Upper lobe of left lung (tissue), 6 donors: ENCODE measurements around the gene FAM219B. TPM values are rescaled to one million over a fixed set of nuclear protein-coding genes. Genes with fewer than 3 reads are reported as not detected.

Experiments used
- ATAC-seq, 2 donors: fragments of 200-7000 bp; cut with Tn5 transposase; one replicate each; pipeline ENCODE4 v1.9.1; 2022; ENCODE audit warnings: mild to moderate bottlenecking in 2 of 2, moderate library complexity in 2 of 2; ENCODE audit not compliant: low FRiP score in 2 of 2
- DNase-seq, 2 donors: peaks; one replicate each; pipeline ENCODE4 v3.0.0-alpha.2; 2019 to 2020
- H3K27ac ChIP-seq, 4 donors: fragments of 200-600 bp; sonication (generic); one replicate each; pipeline ENCODE4 v1.5.1; 2016 to 2019
- H3K27me3 ChIP-seq, 4 donors: fragments of 200-600 bp; sonication (generic); one replicate each; pipeline ENCODE4 v1.5.1; 2017 to 2019
- H3K36me3 ChIP-seq, 4 donors: fragments of 200-600 bp; sonication (generic); one replicate each; pipeline ENCODE4 v1.5.1; 2016 to 2019
- H3K4me1 ChIP-seq, 4 donors: fragments of 200-600 bp; sonication (generic); one replicate each; pipeline ENCODE4 v1.5.1; 2018 to 2019
- H3K4me3 ChIP-seq, 4 donors: fragments of 200-600 bp; sonication (generic); one replicate each; pipeline ENCODE4 v1.5.1; 2017 to 2019; ENCODE audit warnings: mild to moderate bottlenecking in 2 of 4, moderate library complexity in 1 of 4
- H3K9me3 ChIP-seq, 4 donors: fragments of 200-600 bp; sonication (generic); one replicate each; pipeline ENCODE4 v1.5.1; 2018 to 2019
- EP300 ChIP-seq, 4 donors: sonication (generic); formaldehyde crosslinking; IDR thresholded peaks; one replicate each; pipeline ENCODE4 v1.5.1; 2017; ENCODE audit warnings: antibody characterized with exemption in 4 of 4, control low read depth in 2 of 4
- POLR2A ChIP-seq, 4 donors: fragments of 450-650 bp; IDR thresholded peaks; one replicate each; pipeline ENCODE4 v1.5.1; 2016 to 2017; ENCODE audit warnings: antibody characterized with exemption in 4 of 4, mild to moderate bottlenecking in 2 of 4
- POLR2AphosphoS5 ChIP-seq, 2 donors: sonication (generic); formaldehyde crosslinking; IDR thresholded peaks; one replicate each; pipeline ENCODE4 v1.5.1; 2017; ENCODE audit warnings: antibody characterized with exemption in 2 of 2
- WGBS, 2 donors: methylation state at CpG; one replicate each; pipeline ENCODE4 v1.1.5; 2017 to 2018; 5-methylcytosine and 5-hydroxymethylcytosine counted together
- total RNA-seq, 6 donors: library from RNA; depleted of rRNA in 4 of 6; stranded (reverse); fragments of >200 nt in 4 of 6; gene quantifications; one replicate each; pipeline versions ENCODE4 v1.1.0 to v1.2.1, GENCODE V29; 2016 to 2021
- TF ChIP-seq, protein P1 (sequence below), 6 experiments: fragments of 450-650 bp in 4 of 6; fragments of 200-600 bp in 2 of 6; sonication (generic) in 2 of 6; IDR thresholded peaks; one replicate each; pipeline ENCODE4 v1.5.1; 2016 to 2019; ENCODE audit warnings: antibody characterized with exemption in 6 of 6
- donor health status: DM: no; HTN: no; CAD: no; lungs with moderate emphysema.
- donor health status: DM: no; HTN: yes; CAD: no; lungs with severe emphysema.

Gene FAM219B
- total RNA-seq, 6 donors from 2014 or later = 49.3 to 122 (median 71.5) TPM

DNA sequence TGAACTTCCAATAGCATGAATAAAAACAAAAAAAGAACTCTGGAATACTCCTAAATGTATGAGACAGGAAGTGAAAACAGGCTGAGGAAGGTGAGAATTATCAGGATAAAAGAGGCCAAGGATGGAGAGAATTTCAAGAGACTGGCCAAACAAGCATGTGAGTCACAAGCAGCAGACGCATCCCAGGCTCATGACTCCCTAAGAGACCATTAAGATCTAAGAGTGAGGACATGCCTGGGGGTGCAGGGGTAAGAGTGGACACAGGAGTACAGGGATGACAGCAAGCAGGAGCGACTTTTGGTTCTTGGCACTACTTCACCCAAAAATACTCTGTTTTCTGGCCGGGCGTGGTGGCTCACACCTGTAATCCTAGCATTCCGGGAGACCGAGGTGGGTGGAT is 40.6 kb downstream of the FAM219B start:
- Histone ChIP-seq H3K9me3 (no peaks in the 10 kb centered on the region), H3K4me3 (no peak overlapping the region), H3K4me1 (peaks cover 45 to 78% (median 60%) of the 10 kb centered on the region in 4 donors), H3K36me3 (peaks cover 0 to 4% (median 0%) of the 10 kb centered on the region in 4 donors), H3K27me3 (no peaks in the 10 kb centered on the region), H3K27ac (peak overlapping the region in 3 of 4 donors; percentile 31 to 68 (median 35))
- 80 to 83% methylated on average over 5 to 6 of the region's 6 CpGs for WGBS, 2 donors
- peak in 1 of 2 donors; percentile 51 for DNase-seq
- TF ChIP-seq POLR2A (IDR thresholded peaks at IDR 0.05) (no peak), POLR2AphosphoS5 (IDR thresholded peaks at IDR 0.05) (no peak), EP300 (IDR thresholded peaks at IDR 0.05) (no peak)
- TF ChIP-seq, protein P1, sequence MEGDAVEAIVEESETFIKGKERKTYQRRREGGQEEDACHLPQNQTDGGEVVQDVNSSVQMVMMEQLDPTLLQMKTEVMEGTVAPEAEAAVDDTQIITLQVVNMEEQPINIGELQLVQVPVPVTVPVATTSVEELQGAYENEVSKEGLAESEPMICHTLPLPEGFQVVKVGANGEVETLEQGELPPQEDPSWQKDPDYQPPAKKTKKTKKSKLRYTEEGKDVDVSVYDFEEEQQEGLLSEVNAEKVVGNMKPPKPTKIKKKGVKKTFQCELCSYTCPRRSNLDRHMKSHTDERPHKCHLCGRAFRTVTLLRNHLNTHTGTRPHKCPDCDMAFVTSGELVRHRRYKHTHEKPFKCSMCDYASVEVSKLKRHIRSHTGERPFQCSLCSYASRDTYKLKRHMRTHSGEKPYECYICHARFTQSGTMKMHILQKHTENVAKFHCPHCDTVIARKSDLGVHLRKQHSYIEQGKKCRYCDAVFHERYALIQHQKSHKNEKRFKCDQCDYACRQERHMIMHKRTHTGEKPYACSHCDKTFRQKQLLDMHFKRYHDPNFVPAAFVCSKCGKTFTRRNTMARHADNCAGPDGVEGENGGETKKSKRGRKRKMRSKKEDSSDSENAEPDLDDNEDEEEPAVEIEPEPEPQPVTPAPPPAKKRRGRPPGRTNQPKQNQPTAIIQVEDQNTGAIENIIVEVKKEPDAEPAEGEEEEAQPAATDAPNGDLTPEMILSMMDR (IDR thresholded peaks at IDR 0.05) = no peak
- ATAC-seq = peak in 1 of 2 donors; percentile 18

DNA sequence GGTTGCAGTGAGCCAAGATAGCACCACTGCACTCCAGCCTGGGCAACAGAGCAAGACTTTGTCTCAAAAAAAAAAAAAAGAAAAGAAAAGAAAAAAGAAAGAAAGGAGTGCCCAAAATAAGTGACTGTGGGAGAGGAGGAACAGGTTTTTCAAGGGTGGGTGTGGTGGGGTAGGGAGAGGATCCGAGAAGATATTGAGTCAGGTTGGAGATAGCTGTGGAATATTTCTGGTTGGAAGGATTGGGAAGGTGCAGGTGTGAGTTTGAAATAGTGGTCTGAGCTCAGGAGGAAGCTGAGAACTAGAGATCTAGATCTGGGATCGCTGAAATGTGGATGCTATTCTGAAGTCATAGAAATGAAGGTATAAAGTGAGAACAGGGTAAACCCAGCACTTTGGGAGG is 41.3 kb downstream of the FAM219B start:
- Histone ChIP-seq H3K27ac (peak overlapping the region in 1 of 4 donors; percentile 16), H3K27me3 (no peaks in the 10 kb centered on the region), H3K36me3 (peaks cover 0 to 4% (median 0%) of the 10 kb centered on the region in 4 donors), H3K9me3 (no peaks in the 10 kb centered on the region), H3K4me1 (peaks cover 37 to 71% (median 52%) of the 10 kb centered on the region in 4 donors), H3K4me3 (no peak overlapping the region)
- 73 to 77% methylated on average over 2 of the region's 2 CpGs for WGBS, 2 donors
- TF ChIP-seq POLR2A (IDR thresholded peaks at IDR 0.05) (no peak), POLR2AphosphoS5 (IDR thresholded peaks at IDR 0.05) (no peak), EP300 (IDR thresholded peaks at IDR 0.05) (no peak)
- TF ChIP-seq, protein P1 (IDR thresholded peaks at IDR 0.05) = no peak
- DNase-seq (no peak), ATAC-seq (no peak)

- H3K36me3 ChIP-seq = peaks cover 0 to 4% (median 0%) of the 10 kb centered on the region in 4 donors
- peak overlapping the region in 1 of 4 donors; percentile 49 for H3K27ac ChIP-seq
- no peaks in the 10 kb centered on the region for H3K9me3 ChIP-seq
- H3K4me1 ChIP-seq = peaks cover 30 to 71% (median 47%) of the 10 kb centered on the region in 4 donors
- H3K27me3 ChIP-seq = no peaks in the 10 kb centered on the region
- WGBS, 2 donors = 83 to 91% methylated on average over 6 of the region's 6 CpGs
- ATAC-seq (no peak), DNase-seq (no peak)
- H3K4me3 ChIP-seq = no peak overlapping the region
- TF ChIP-seq, protein P1 (IDR thresholded peaks at IDR 0.05) = no peak
- TF ChIP-seq POLR2AphosphoS5 (IDR thresholded peaks at IDR 0.05) (no peak), EP300 (IDR thresholded peaks at IDR 0.05) (no peak), POLR2A (IDR thresholded peaks at IDR 0.05) (no peak)
These were observed 42.4 kb downstream of the FAM219B start for GRCh38 chr15:74864296-74864695.

DNA sequence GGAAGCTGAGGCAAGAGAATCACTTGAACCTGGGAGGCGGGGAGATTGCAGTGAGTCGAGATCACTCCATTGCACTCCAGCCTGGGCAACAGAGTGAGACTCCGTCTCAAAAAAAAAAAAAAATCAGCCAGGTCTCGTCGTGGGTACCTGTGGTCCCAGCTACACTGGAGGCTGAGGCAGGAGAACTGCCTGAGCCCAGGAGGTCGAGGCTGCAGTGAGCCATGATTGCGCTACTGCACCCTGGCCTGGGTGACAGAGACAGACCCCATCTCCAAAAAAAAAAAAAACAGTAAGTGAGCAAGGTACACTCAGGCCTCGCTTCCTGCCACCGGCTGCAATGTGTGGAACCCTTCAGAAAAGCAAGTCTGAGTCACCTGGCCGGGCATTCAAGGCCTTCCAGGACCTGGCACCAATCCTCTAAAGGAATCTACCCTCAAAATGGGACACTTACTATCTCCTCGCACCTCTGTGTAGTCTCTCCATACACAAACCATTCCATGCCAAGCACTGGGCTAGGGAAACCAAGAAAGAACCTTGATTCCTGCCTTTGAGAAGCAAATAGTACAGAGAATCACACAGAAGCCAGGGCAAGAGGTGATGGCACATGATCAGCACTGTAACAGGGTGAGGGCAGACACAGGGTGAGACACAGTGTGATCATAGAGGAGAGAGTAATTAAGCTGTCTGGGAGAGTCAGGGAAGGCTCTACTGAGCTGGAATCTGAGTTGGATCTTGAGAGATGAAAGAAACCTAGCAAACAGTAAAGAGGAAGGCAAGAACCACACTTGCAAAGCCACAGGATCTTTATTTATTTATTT is 43.2 kb downstream of the FAM219B start:
- ATAC-seq (no peak), DNase-seq (no peak)
- Histone ChIP-seq H3K27me3 (no peaks in the 10 kb centered on the region), H3K4me1 (peaks cover 26 to 70% (median 43%) of the 10 kb centered on the region in 4 donors), H3K9me3 (no peaks in the 10 kb centered on the region), H3K36me3 (peaks cover 0 to 4% (median 0%) of the 10 kb centered on the region in 4 donors), H3K27ac (peak overlapping the region in 1 of 4 donors; percentile 34), H3K4me3 (no peak overlapping the region)
- WGBS, 2 donors = 84 to 85% methylated on average over 11 of the region's 11 CpGs
- TF ChIP-seq POLR2AphosphoS5 (IDR thresholded peaks at IDR 0.05) = no peak
- TF ChIP-seq, protein P1 (IDR thresholded peaks at IDR 0.05) = no peak
- TF ChIP-seq POLR2A (IDR thresholded peaks at IDR 0.05) = no peak
- no peak for TF ChIP-seq EP300 (IDR thresholded peaks at IDR 0.05)
